Heart right ventricle (tissue), 16 donors: Measurements from ENCODE around the gene AIG1. TPM values are rescaled to one million over a fixed set of nuclear protein-coding genes. Genes with fewer than 3 reads are reported as not detected.

Experiments used
- ATAC-seq, 8 donors: fragments of 200-7000 bp; cut with Tn5 transposase; one replicate each; pipeline ENCODE4 v1.9.1; 2020; ENCODE audit warnings: mild to moderate bottlenecking in 8 of 8, moderate library complexity in 8 of 8, moderate number of reproducible peaks in 1 of 8
- DNase-seq, 2 donors: peaks; one replicate each; pipeline ENCODE4 v3.0.0-alpha.2; 2020
- H3K27ac ChIP-seq, 10 donors: fragments of 200-600 bp; sonication (generic) in 2 of 10; one replicate each; pipeline versions ENCODE4 v1.5.0 to v1.8.0; 2020 to 2022; ENCODE audit warnings: mild to moderate bottlenecking in 3 of 10
- H3K27me3 ChIP-seq, 7 donors: fragments of 200-600 bp; one replicate each; pipeline ENCODE4 v1.8.0; 2021 to 2022; ENCODE audit warnings: mild to moderate bottlenecking in 2 of 7
- H3K36me3 ChIP-seq, 9 donors: fragments of 200-600 bp; sonication (generic) in 1 of 9; one replicate each; pipeline versions ENCODE4 v1.5.0 to v1.8.0; 2020 to 2022; ENCODE audit warnings: mild to moderate bottlenecking in 2 of 9
- H3K4me1 ChIP-seq, 9 donors: fragments of 200-600 bp; sonication (generic) in 1 of 9; one replicate each; pipeline versions ENCODE4 v1.5.0 to v1.8.0; 2020 to 2022; ENCODE audit warnings: mild to moderate bottlenecking in 4 of 9
- H3K4me3 ChIP-seq, 10 donors: fragments of 200-600 bp; sonication (generic) in 2 of 10; one replicate each; pipeline versions ENCODE4 v1.5.0 to v1.8.0; 2020 to 2022; ENCODE audit warnings: mild to moderate bottlenecking in 7 of 10, moderate library complexity in 2 of 10
- H3K9me3 ChIP-seq, 11 donors: fragments of 200-600 bp in 10 of 11; sonication (generic) in 2 of 11; one replicate each; pipeline versions ENCODE4 v1.5.0 to v1.8.0; 2013 to 2022; ENCODE audit warnings: mild to moderate bottlenecking in 2 of 11, control low read depth in 1 of 11, moderate library complexity in 1 of 11
- WGBS, 2 donors: extraction: QIAGEN DNeasy Blood & Tissue Kit; methylation state at CpG; one replicate each; pipeline ENCODE4 v1.1.7; 2013; ENCODE audit warnings: inconsistent platforms in 1 of 2; 5-methylcytosine and 5-hydroxymethylcytosine counted together
- intact Hi-C, 10 donors: fragments of 100-400 bp; cut with DNase I; formaldehyde crosslinking; loops; one replicate each; pipeline versions ENCODE4 v1.11.1 to v1.14.2; 2022
- polyA plus RNA-seq, 2 donors: library from polyadenylated mRNA; stranded (reverse); fragments of 200-250 nt; gene quantifications; one replicate each; pipeline ENCODE4 v1.2.3, GENCODE V29; 2013
- total RNA-seq, 10 donors: library from RNA; stranded (reverse); fragmentation: NEBNext Ultra II Directional in 3 of 10; extraction: Animal tissue kit (Norgen Biotek cat#: 25700) in 3 of 10; gene quantifications; one replicate each; pipeline versions ENCODE4 v1.2.1 to v1.2.4, GENCODE V29; 2021 to 2023
- TF ChIP-seq, protein P1 (sequence below), 9 donors: fragments of 200-600 bp; sonication (generic) in 2 of 9; IDR thresholded peaks; one replicate each; pipeline versions ENCODE4 v1.5.0 to v1.8.0; 2021 to 2022; ENCODE audit warnings: antibody characterized with exemption in 9 of 9, mild to moderate bottlenecking in 5 of 9, moderate library complexity in 1 of 9
- donor health status: Arrhythmogenic right ventricular cardiomyopathy.
- donor health status: ischemic (EF 13 %, LVEDD 7.1; RV severe dilation, severe dysfunction).
- donor health status: healthy with polysubstance abuse.
- donor health status: DM: no; HTN: yes; CAD: no.
- donor health status: DM: no; HTN: no; CAD: no.
- donor health status: ischemic (EF 25% LVEDD 6.9; RV normal size, moderate dysfunction).
- donor health status: ischemic (EF 25% LVEDD 5.7; RV mildly dilated, moderate dysfunction).
- donor health status: healthy.
- donor health status: DM: yes; HTN: yes; CAD: no.
- donor health status: Ischemic cardiomyopathy.
- donor health status: ischemic (EF 35%, LVEDD 5.7; RV mildly dilated, moderate dysfunction).
- donor health status: nonischemic (EF 11% LVEDD 7.7; RV severe dilation, severe dysfunction).
- donor health status: DM: yes; HTN: yes; CAD: no.
- donor health status: PGD.
- donor health status: ischemic (EF 29% LVEDD 5.4; RV normal size, mild dysfunction).
- donor health status: nonischemic (EF 23%, LVEDD 6.1; RV moderate dilation, normal function).

Gene AIG1
- total and polyA plus RNA-seq, 12 donors, result 17.4 to 83.2 (median 66.2) TPM

DNA sequence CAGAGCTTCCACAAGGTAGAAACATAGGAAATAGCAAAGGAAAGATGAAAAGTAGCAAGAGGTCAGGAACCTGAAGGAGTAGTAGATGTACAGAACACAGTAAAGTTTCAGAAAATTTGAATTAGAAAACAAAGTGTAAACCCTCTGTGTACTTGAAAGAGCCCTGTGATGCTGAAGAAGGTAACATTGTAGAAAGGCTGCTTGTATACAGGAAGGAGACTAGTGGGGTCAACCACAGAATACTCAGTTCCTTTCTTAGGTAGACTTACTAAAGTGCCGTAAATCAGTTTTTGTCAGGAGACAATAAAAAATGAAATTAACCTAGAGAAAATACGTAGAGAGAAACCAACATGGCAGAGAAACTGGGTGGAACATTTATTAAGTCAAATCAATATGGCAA, 149.7 kb downstream of the AIG1 start:
- Histone ChIP-seq H3K36me3 (no peaks in the 10 kb centered on the region), H3K27me3 (no peaks in the 10 kb centered on the region), H3K27ac (no peak overlapping the region), H3K9me3 (peaks cover 0 to 5% (median 0%) of the 10 kb centered on the region in 11 donors), H3K4me1 (peaks cover 0 to 42% (median 13%) of the 10 kb centered on the region in 9 donors), H3K4me3 (no peak overlapping the region)
- DNase-seq (no peak), ATAC-seq (no peak)
- 98% methylated on average over 2 of the region's 2 CpGs for WGBS, 2 donors
- TF ChIP-seq, protein P1, sequence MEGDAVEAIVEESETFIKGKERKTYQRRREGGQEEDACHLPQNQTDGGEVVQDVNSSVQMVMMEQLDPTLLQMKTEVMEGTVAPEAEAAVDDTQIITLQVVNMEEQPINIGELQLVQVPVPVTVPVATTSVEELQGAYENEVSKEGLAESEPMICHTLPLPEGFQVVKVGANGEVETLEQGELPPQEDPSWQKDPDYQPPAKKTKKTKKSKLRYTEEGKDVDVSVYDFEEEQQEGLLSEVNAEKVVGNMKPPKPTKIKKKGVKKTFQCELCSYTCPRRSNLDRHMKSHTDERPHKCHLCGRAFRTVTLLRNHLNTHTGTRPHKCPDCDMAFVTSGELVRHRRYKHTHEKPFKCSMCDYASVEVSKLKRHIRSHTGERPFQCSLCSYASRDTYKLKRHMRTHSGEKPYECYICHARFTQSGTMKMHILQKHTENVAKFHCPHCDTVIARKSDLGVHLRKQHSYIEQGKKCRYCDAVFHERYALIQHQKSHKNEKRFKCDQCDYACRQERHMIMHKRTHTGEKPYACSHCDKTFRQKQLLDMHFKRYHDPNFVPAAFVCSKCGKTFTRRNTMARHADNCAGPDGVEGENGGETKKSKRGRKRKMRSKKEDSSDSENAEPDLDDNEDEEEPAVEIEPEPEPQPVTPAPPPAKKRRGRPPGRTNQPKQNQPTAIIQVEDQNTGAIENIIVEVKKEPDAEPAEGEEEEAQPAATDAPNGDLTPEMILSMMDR (IDR thresholded peaks at IDR 0.05), result no peak
- intact Hi-C loops, result no loop called here

DNA sequence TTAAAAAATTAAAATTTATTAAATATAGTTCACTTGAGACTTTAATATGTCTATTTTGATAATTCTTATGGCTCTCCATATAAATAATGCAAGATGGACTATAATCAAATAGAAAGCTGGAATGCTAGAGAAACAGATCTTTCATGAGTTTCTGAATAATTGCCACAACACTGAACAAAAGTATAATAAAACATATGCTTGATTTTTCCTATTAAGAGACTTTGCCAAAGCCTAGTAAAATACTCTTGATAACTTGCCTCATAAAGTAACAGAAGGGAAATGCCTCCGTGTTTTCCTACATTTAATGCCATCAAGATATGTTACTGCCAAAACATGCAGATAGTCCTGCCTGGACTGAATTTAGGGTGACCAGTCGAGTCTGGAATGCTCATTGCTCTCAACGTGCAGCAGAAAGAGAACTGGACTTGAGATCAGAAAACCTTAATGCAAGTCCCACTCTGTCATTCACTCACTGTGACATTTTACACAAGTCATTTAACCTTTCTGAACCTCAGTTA, 153.2 kb downstream of the AIG1 start:
- ATAC-seq (peak in 3 of 8 donors; percentile 25 to 43 (median 43)), DNase-seq (no peak)
- Histone ChIP-seq H3K9me3 (peaks cover 0 to 5% (median 0%) of the 10 kb centered on the region in 11 donors), H3K27ac (peak overlapping the region in 5 of 10 donors; percentile 8 to 48 (median 30)), H3K4me1 (peaks cover 0 to 48% (median 18%) of the 10 kb centered on the region in 9 donors), H3K36me3 (no peaks in the 10 kb centered on the region), H3K27me3 (no peaks in the 10 kb centered on the region), H3K4me3 (no peak overlapping the region)
- intact Hi-C loops, result no loop called here
- WGBS, 2 donors, result 22 to 38% methylated on average over 3 of the region's 3 CpGs
- TF ChIP-seq, protein P1 (IDR thresholded peaks at IDR 0.05), result no peak

DNA sequence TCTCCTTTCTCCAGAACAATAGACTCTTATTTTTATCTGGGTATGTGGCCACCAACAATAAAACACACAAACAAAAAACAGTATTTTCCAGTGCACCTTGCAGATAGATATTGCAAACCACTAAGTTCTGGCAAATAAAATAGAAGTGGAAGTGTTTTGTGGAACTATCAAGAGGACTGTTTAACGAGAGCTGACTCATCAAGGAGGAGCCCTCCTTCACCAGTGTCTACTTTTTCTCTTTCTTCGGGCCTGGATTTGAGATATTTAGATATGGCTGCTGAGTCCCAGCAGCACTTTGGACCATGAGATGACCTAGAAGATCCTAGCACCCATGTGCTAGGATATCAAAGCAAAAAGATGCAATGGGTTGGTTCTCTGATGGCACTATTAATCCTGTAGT, 154.7 kb downstream of the AIG1 start:
- ATAC-seq (peak in 3 of 8 donors; percentile 16 to 39 (median 27)), DNase-seq (no peak)
- 49 to 62% methylated on average over 2 of the region's 2 CpGs for WGBS, 2 donors
- TF ChIP-seq, protein P1 (IDR thresholded peaks at IDR 0.05), result no peak
- no peaks in the 10 kb centered on the region for H3K9me3 ChIP-seq
- H3K27ac ChIP-seq, result peak overlapping the region in 5 of 10 donors; percentile 30 to 53 (median 48)
- no peaks in the 10 kb centered on the region for H3K36me3 ChIP-seq
- H3K4me3 ChIP-seq, result no peak overlapping the region
- H3K4me1 ChIP-seq, result peaks cover 0 to 51% (median 22%) of the 10 kb centered on the region in 9 donors
- intact Hi-C loops, result no loop called here
- H3K27me3 ChIP-seq, result no peaks in the 10 kb centered on the region

GRCh38 chr6:143215771-143216170, 155.1 kb downstream of the AIG1 start:
- intact Hi-C loops, result no loop called here
- no peak for DNase-seq
- H3K4me1 ChIP-seq, result peaks cover 0 to 51% (median 22%) of the 10 kb centered on the region in 9 donors
- 25 to 34% methylated on average over 1 of the region's 1 CpG for WGBS, 2 donors
- peak overlapping the region in 6 of 10 donors; percentile 24 to 53 (median 48) for H3K27ac ChIP-seq
- H3K4me3 ChIP-seq, result no peak overlapping the region
- peak in 7 of 8 donors; percentile 36 to 76 (median 60) for ATAC-seq
- H3K27me3 ChIP-seq, result no peaks in the 10 kb centered on the region
- H3K9me3 ChIP-seq, result no peaks in the 10 kb centered on the region
- H3K36me3 ChIP-seq, result no peaks in the 10 kb centered on the region
- TF ChIP-seq, protein P1 (IDR thresholded peaks at IDR 0.05), result no peak
